Measurements from ENCODE around the gene FLII.
A peak's percentile ranks its signal among the peaks of the same experiment; 100 is the strongest.

The FLII gene

GRCh38 chr17:18225642-18226283 lies 32.8 kb downstream of the FLII start (continued):
- TF ChIP-seq ZNF114 (tag by site-specific recombination; IDR thresholded peaks at IDR 0.05) (no peak), KLF17 (tag by site-specific recombination; IDR thresholded peaks at IDR 0.05) (peak; percentile 65; the same call in 1 of the 2 replicates), ZNF335 (tag by site-specific recombination; conservative IDR thresholded peaks at IDR 0.05) (peak; percentile 89), KLF16 (tag by site-specific recombination; IDR thresholded peaks at IDR 0.05) (no peak), HOXD13 (CRISPR knock-in tag; IDR thresholded peaks at IDR 0.05; ENCODE audit: borderline replicate concordance) (no peak), ZNF311 (tag by site-specific recombination; IDR thresholded peaks at IDR 0.05; ENCODE audit: borderline replicate concordance) (no peak), BCL11B (tag by site-specific recombination; IDR thresholded peaks at IDR 0.05; ENCODE audit: low read depth) (no peak), FEZF1 (tag by site-specific recombination; IDR thresholded peaks at IDR 0.05) (no peak), ZNF404 (tag by site-specific recombination; IDR thresholded peaks at IDR 0.05) (no peak), ZBTB17 (tag by site-specific recombination; IDR thresholded peaks at IDR 0.05) (peak; percentile 55; the same call in 1 of the 2 replicates), SP7 (tag by site-specific recombination; IDR thresholded peaks at IDR 0.05) (0 out of 2 replicates have a peak, but pooled peaks have one; percentile 21), ZNF391 (tag by site-specific recombination; IDR thresholded peaks at IDR 0.05; ENCODE audit: borderline replicate concordance, low read depth) (no peak), ZNF768 (tag by site-specific recombination; IDR thresholded peaks at IDR 0.05) (no peak), GLIS2 (tag by site-specific recombination; IDR thresholded peaks at IDR 0.05) (peak; percentile 27; the same call in 1 of the 2 replicates), ZNF48 (tag by site-specific recombination; IDR thresholded peaks at IDR 0.05) (no peak), ZNF785 (tag by site-specific recombination; IDR thresholded peaks at IDR 0.05) (no peak), ZBTB48 (tag by site-specific recombination; IDR thresholded peaks at IDR 0.05) (peak; percentile 21; the same call in 1 of the 2 replicates), ZBTB6 (tag by site-specific recombination; IDR thresholded peaks at IDR 0.05) (no peak), ZNF704 (tag by site-specific recombination; IDR thresholded peaks at IDR 0.05) (no peak), MEIS1 (CRISPR knock-in tag; IDR thresholded peaks at IDR 0.05; ENCODE audit: borderline replicate concordance) (no peak), ZFP69B (tag by site-specific recombination; IDR thresholded peaks at IDR 0.05) (peak; percentile 23; the same call in 1 of the 2 replicates)
- TF ChIP-seq, protein P1, sequence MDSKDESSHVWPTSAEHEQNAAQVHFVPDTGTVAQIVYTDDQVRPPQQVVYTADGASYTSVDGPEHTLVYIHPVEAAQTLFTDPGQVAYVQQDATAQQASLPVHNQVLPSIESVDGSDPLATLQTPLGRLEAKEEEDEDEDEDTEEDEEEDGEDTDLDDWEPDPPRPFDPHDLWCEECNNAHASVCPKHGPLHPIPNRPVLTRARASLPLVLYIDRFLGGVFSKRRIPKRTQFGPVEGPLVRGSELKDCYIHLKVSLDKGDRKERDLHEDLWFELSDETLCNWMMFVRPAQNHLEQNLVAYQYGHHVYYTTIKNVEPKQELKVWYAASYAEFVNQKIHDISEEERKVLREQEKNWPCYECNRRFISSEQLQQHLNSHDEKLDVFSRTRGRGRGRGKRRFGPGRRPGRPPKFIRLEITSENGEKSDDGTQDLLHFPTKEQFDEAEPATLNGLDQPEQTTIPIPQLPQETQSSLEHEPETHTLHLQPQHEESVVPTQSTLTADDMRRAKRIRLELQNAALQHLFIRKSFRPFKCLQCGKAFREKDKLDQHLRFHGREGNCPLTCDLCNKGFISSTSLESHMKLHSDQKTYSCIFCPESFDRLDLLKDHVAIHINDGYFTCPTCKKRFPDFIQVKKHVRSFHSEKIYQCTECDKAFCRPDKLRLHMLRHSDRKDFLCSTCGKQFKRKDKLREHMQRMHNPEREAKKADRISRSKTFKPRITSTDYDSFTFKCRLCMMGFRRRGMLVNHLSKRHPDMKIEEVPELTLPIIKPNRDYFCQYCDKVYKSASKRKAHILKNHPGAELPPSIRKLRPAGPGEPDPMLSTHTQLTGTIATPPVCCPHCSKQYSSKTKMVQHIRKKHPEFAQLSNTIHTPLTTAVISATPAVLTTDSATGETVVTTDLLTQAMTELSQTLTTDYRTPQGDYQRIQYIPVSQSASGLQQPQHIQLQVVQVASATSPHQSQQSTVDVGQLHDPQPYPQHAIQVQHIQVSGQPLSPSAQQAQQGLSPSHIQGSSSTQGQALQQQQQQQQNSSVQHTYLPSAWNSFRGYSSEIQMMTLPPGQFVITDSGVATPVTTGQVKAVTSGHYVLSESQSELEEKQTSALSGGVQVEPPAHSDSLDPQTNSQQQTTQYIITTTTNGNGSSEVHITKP (tag by site-specific recombination; IDR thresholded peaks at IDR 0.05), result 0 out of 2 replicates have a peak, but pooled peaks have one; percentile 20
- TF ChIP-seq, protein P2, sequence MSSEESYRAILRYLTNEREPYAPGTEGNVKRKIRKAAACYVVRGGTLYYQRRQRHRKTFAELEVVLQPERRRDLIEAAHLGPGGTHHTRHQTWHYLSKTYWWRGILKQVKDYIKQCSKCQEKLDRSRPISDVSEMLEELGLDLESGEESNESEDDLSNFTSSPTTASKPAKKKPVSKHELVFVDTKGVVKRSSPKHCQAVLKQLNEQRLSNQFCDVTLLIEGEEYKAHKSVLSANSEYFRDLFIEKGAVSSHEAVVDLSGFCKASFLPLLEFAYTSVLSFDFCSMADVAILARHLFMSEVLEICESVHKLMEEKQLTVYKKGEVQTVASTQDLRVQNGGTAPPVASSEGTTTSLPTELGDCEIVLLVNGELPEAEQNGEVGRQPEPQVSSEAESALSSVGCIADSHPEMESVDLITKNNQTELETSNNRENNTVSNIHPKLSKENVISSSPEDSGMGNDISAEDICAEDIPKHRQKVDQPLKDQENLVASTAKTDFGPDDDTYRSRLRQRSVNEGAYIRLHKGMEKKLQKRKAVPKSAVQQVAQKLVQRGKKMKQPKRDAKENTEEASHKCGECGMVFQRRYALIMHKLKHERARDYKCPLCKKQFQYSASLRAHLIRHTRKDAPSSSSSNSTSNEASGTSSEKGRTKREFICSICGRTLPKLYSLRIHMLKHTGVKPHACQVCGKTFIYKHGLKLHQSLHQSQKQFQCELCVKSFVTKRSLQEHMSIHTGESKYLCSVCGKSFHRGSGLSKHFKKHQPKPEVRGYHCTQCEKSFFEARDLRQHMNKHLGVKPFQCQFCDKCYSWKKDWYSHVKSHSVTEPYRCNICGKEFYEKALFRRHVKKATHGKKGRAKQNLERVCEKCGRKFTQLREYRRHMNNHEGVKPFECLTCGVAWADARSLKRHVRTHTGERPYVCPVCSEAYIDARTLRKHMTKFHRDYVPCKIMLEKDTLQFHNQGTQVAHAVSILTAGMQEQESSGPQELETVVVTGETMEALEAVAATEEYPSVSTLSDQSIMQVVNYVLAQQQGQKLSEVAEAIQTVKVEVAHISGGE (tag by site-specific recombination; conservative IDR thresholded peaks at IDR 0.05; ENCODE audit: low read depth), result no peak
- TF ChIP-seq, protein P3, sequence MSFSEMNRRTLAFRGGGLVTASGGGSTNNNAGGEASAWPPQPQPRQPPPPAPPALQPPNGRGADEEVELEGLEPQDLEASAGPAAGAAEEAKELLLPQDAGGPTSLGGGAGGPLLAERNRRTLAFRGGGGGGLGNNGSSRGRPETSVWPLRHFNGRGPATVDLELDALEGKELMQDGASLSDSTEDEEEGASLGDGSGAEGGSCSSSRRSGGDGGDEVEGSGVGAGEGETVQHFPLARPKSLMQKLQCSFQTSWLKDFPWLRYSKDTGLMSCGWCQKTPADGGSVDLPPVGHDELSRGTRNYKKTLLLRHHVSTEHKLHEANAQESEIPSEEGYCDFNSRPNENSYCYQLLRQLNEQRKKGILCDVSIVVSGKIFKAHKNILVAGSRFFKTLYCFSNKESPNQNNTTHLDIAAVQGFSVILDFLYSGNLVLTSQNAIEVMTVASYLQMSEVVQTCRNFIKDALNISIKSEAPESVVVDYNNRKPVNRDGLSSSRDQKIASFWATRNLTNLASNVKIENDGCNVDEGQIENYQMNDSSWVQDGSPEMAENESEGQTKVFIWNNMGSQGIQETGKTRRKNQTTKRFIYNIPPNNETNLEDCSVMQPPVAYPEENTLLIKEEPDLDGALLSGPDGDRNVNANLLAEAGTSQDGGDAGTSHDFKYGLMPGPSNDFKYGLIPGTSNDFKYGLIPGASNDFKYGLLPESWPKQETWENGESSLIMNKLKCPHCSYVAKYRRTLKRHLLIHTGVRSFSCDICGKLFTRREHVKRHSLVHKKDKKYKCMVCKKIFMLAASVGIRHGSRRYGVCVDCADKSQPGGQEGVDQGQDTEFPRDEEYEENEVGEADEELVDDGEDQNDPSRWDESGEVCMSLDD (tag by site-specific recombination; IDR thresholded peaks at IDR 0.05), result no peak; the same call in 1 of the 2 replicates

Data from HEK293 (cell line).